Liver (tissue), 9 donors: ENCODE measurements around the gene GNB1L. TPM values are rescaled to one million over a fixed set of nuclear protein-coding genes. Genes with fewer than 3 reads are reported as not detected.

Experiments
- DNase-seq: peaks from one replicate; pipeline ENCODE4 v3.0.0-alpha.2; 2017; ENCODE audit warnings: low spot score
- H3K27ac ChIP-seq, 2 donors: one replicate each; pipeline ENCODE4 v1.7.0; 2013; ENCODE audit warnings: inconsistent platforms in 2 of 2, low read length in 2 of 2, control low read depth in 1 of 2, low read depth in 1 of 2, mild to moderate bottlenecking in 1 of 2
- H3K27me3 ChIP-seq, 4 donors: one replicate each; pipeline versions ENCODE4 v1.6.1 to v1.7.0; 2013; ENCODE audit warnings: low read length in 3 of 4, inconsistent platforms in 1 of 4, mild to moderate bottlenecking in 1 of 4, moderate library complexity in 1 of 4; ENCODE audit not compliant: control insufficient read depth in 4 of 4, insufficient read depth in 4 of 4
- H3K36me3 ChIP-seq, 4 donors: one replicate each; pipeline versions ENCODE4 v1.6.1 to v1.7.0; 2013; ENCODE audit warnings: low read length in 3 of 4, mild to moderate bottlenecking in 3 of 4, low read depth in 1 of 4, moderate library complexity in 1 of 4; ENCODE audit not compliant: control insufficient read depth in 4 of 4, insufficient read depth in 3 of 4
- H3K4me1 ChIP-seq, 4 donors: one replicate each; pipeline versions ENCODE4 v1.6.1 to v1.7.0; 2013; ENCODE audit warnings: low read length in 3 of 4, mild to moderate bottlenecking in 3 of 4, moderate library complexity in 1 of 4; ENCODE audit not compliant: control insufficient read depth in 4 of 4, insufficient read depth in 4 of 4
- H3K4me3 ChIP-seq, 3 donors: one replicate each; pipeline versions ENCODE4 v1.6.1 to v1.7.0; 2013; ENCODE audit warnings: low read length in 3 of 3, control low read depth in 1 of 3, low read depth in 1 of 3, mild to moderate bottlenecking in 1 of 3
- H3K9ac ChIP-seq, 2 donors: one replicate each; pipeline ENCODE4 v1.7.0; 2013; ENCODE audit warnings: low read length in 2 of 2, mild to moderate bottlenecking in 2 of 2, moderate library complexity in 2 of 2, control low read depth in 1 of 2, low read depth in 1 of 2
- H3K9me3 ChIP-seq, 4 donors: one replicate each; pipeline versions ENCODE4 v1.6.1 to v1.7.0; 2013; ENCODE audit warnings: low read length in 3 of 4; ENCODE audit not compliant: control insufficient read depth in 4 of 4
- ATF3 ChIP-seq: IDR thresholded peaks from 2 replicates; pipeline ENCODE4 v1.6.1; 2016; ENCODE audit warnings: antibody characterized with exemption
- CTCF ChIP-seq: fragments of 150-350 bp; IDR thresholded peaks from 2 replicates; pipeline ENCODE4 v1.5.1; 2017; ENCODE audit warnings: improper control_type of control experiment, low read depth, low read length; ENCODE audit not compliant: missing input control
- FOXA2 ChIP-seq: IDR thresholded peaks from 2 replicates; pipeline ENCODE4 v1.6.1; 2016; ENCODE audit warnings: antibody characterized with exemption
- HNF4A ChIP-seq, 2 donors: conservative IDR thresholded peaks; 2 replicates each; pipeline ENCODE4 v1.6.1; 2016; ENCODE audit warnings: antibody characterized with exemption in 2 of 2, mild to moderate bottlenecking in 2 of 2
- HNF4G ChIP-seq: IDR thresholded peaks from 2 replicates; pipeline ENCODE4 v1.6.1; 2016; ENCODE audit warnings: antibody characterized with exemption
- JUND ChIP-seq, 2 donors: IDR thresholded peaks; 2 replicates each; pipeline ENCODE4 v1.6.1; 2016; ENCODE audit warnings: antibody characterized with exemption in 2 of 2
- MAX ChIP-seq: IDR thresholded peaks from 2 replicates; pipeline ENCODE4 v1.6.1; 2016; ENCODE audit warnings: antibody characterized with exemption
- NR2F2 ChIP-seq: IDR thresholded peaks from 2 replicates; pipeline ENCODE4 v1.6.1; 2016; ENCODE audit warnings: antibody characterized with exemption
- RAD21 ChIP-seq, 2 donors: IDR thresholded peaks; 2 replicates each; pipeline ENCODE4 v1.6.1; 2016; ENCODE audit warnings: antibody characterized with exemption in 2 of 2, mild to moderate bottlenecking in 2 of 2
- RXRA ChIP-seq, 2 donors: IDR thresholded peaks; 2 replicates each; pipeline ENCODE4 v1.6.1; 2017 to 2018; ENCODE audit warnings: antibody characterized with exemption in 2 of 2, mild to moderate bottlenecking in 1 of 2
- TAF1 ChIP-seq: conservative IDR thresholded peaks from 2 replicates; pipeline ENCODE4 v1.6.1; 2016; ENCODE audit warnings: antibody characterized with exemption, mild to moderate bottlenecking
- WGBS: extraction: QIAGEN DNeasy Blood & Tissue Kit; methylation state at CpG from one replicate; pipeline ENCODE4 v1.1.7; 2013; 5-methylcytosine and 5-hydroxymethylcytosine counted together
- polyA plus RNA-seq, 2 donors: library from polyadenylated mRNA; stranded (reverse) in 1 of 2; unstranded in 1 of 2; fragments of 200-250 nt in 1 of 2; fragments of >200 nt in 1 of 2; fragmentation: Nextera tagmentation in 1 of 2; extraction: Ambion mirVana in 1 of 2; gene quantifications; one replicate each; pipeline versions ENCODE4 v1.2.1 to v1.2.3, GENCODE V29; 2013 to 2015
- total RNA-seq, 2 donors: library from RNA; depleted of rRNA; stranded (reverse); fragments of >200 nt; gene quantifications; one replicate each; pipeline ENCODE4 v1.2.3, GENCODE V29; 2014
- TF ChIP-seq, protein P1 (sequence below): IDR thresholded peaks from 2 replicates; pipeline ENCODE4 v1.6.1; 2016; ENCODE audit warnings: antibody characterized with exemption
- TF ChIP-seq, protein P2 (sequence below): IDR thresholded peaks from 2 replicates; pipeline ENCODE4 v1.6.1; 2016; ENCODE audit warnings: antibody characterized with exemption, mild to moderate bottlenecking
- donor health status: healthy.
- donor health status: healthy.
- donor health status: healthy.
- donor health status: healthy.
- donor health status: healthy.

Gene GNB1L
- total and polyA plus RNA-seq, 4 donors, result 1.5 to 3.6 (median 1.9) TPM

GRCh38 chr22:19886605-19887255 is 32.1 kb upstream of the GNB1L start:
- DNase-seq, result no peak
- TF ChIP-seq JUND (IDR thresholded peaks at IDR 0.05), result no peak
- TF ChIP-seq ATF3, result no peak
- TF ChIP-seq RXRA (IDR thresholded peaks at IDR 0.05), result no peak
- TF ChIP-seq NR2F2, result no peak
- no peak for TF ChIP-seq HNF4A (conservative IDR thresholded peaks at IDR 0.05)
- TF ChIP-seq FOXA2, result no peak
- TF ChIP-seq CTCF, result no peak
- TF ChIP-seq, protein P1, sequence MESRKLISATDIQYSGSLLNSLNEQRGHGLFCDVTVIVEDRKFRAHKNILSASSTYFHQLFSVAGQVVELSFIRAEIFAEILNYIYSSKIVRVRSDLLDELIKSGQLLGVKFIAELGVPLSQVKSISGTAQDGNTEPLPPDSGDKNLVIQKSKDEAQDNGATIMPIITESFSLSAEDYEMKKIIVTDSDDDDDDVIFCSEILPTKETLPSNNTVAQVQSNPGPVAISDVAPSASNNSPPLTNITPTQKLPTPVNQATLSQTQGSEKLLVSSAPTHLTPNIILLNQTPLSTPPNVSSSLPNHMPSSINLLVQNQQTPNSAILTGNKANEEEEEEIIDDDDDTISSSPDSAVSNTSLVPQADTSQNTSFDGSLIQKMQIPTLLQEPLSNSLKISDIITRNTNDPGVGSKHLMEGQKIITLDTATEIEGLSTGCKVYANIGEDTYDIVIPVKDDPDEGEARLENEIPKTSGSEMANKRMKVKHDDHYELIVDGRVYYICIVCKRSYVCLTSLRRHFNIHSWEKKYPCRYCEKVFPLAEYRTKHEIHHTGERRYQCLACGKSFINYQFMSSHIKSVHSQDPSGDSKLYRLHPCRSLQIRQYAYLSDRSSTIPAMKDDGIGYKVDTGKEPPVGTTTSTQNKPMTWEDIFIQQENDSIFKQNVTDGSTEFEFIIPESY, result no peak
- TF ChIP-seq TAF1, result no peak
- TF ChIP-seq HNF4G, result no peak
- TF ChIP-seq, protein P2, sequence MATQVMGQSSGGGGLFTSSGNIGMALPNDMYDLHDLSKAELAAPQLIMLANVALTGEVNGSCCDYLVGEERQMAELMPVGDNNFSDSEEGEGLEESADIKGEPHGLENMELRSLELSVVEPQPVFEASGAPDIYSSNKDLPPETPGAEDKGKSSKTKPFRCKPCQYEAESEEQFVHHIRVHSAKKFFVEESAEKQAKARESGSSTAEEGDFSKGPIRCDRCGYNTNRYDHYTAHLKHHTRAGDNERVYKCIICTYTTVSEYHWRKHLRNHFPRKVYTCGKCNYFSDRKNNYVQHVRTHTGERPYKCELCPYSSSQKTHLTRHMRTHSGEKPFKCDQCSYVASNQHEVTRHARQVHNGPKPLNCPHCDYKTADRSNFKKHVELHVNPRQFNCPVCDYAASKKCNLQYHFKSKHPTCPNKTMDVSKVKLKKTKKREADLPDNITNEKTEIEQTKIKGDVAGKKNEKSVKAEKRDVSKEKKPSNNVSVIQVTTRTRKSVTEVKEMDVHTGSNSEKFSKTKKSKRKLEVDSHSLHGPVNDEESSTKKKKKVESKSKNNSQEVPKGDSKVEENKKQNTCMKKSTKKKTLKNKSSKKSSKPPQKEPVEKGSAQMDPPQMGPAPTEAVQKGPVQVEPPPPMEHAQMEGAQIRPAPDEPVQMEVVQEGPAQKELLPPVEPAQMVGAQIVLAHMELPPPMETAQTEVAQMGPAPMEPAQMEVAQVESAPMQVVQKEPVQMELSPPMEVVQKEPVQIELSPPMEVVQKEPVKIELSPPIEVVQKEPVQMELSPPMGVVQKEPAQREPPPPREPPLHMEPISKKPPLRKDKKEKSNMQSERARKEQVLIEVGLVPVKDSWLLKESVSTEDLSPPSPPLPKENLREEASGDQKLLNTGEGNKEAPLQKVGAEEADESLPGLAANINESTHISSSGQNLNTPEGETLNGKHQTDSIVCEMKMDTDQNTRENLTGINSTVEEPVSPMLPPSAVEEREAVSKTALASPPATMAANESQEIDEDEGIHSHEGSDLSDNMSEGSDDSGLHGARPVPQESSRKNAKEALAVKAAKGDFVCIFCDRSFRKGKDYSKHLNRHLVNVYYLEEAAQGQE, result no peak
- Histone ChIP-seq H3K27ac (no peak overlapping the region), H3K9me3 (no peaks in the 10 kb centered on the region), H3K36me3 (peaks cover 0 to 14% (median 2%) of the 10 kb centered on the region in 4 donors), H3K4me1 (peaks cover 0 to under 1% (median 0%) of the 10 kb centered on the region in 4 donors), H3K9ac (no peak overlapping the region), H3K4me3 (no peak overlapping the region), H3K27me3 (no peaks in the 10 kb centered on the region)
- 84% methylated on average over 12 of the region's 12 CpGs for WGBS

DNA sequence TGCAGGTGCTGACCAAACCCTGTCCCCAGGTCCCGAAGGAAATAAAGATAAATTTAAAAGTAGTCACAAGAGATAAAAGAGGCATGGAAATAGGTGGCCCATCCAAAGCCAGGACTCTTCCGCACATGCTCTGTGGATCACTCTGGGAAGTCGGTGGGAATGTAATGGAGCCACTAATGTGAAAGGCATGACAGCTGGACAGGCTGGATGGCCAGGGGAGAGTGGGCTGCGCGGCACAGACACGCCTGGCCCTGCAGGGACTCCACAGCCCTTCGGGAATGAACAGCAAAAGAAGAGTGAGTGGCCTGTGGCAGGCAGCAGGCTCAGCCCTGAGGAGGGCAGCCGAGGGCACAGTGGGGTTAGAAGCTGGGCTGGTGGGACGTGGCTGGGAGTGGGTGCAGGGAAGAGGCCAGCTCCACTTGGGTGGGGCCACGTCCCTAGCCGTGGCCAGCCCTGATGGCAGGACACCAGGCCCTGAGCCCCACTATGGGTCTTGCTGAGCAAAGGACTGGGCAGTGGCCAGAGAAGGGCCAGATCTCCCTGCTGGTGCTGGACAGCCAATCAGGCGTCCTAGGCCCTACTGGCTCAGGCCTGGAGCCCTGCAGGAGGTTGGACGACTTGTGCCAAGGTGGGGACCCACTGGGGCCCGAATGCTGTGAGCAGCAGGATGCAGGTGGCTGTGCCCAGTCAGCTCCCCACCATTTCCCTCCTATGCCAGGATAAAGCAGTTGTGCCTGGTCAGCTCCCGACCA is 31.3 kb upstream of the GNB1L start:
- Histone ChIP-seq H3K9ac (no peak overlapping the region), H3K4me3 (no peak overlapping the region), H3K36me3 (peaks cover 0 to 12% (median 2%) of the 10 kb centered on the region in 4 donors), H3K27me3 (no peaks in the 10 kb centered on the region), H3K4me1 (no peaks in the 10 kb centered on the region), H3K27ac (no peak overlapping the region), H3K9me3 (no peaks in the 10 kb centered on the region)
- TF ChIP-seq RAD21 (IDR thresholded peaks at IDR 0.05), result no peak
- TF ChIP-seq MAX, result no peak
- TF ChIP-seq CTCF, result no peak
- no peak for TF ChIP-seq TAF1
- WGBS, result 90% methylated on average over 15 of the region's 15 CpGs
- DNase-seq, result no peak
